H1 (cell line): ENCODE results near the gene HMOX2. TPM values are rescaled to one million over a fixed set of nuclear protein-coding genes. Genes with fewer than 3 reads are reported as not detected.

ENCODE experiments used
- CTCF ChIA-PET: fragments of 300-600 bp; sonication (Branson Sonifier 250); formaldehyde crosslinking; loops from one replicate; lab custom pipeline; 2021; ENCODE audit not compliant: partially characterized antibody; lab: Charles Lee
- POLR2A ChIA-PET: fragments of 300-600 bp; sonication (Branson Sonifier 250); formaldehyde crosslinking; loops from one replicate; lab custom pipeline; 2021; ENCODE audit warnings: inconsistent platforms; ENCODE audit not compliant: partially characterized antibody; lab: Charles Lee
- DNase-seq, 2 experiments: peaks; one replicate each; pipeline versions ENCODE4 v3.0.0 to v3.0.0-alpha.2; 2010 to 2022; ENCODE audit warnings: low spot score in 2 of 2, low read depth in 1 of 2, mixed read lengths in 1 of 2
- FAIRE-seq: peaks from 2 replicates; lab custom pipeline; 2011; peaks lifted over from hg19 to GRCh38; lab: Jason Lieb, UNC
- H2AFZ ChIP-seq: 2 replicates; pipeline ENCODE4 v1.8.1; 2012; ENCODE audit warnings: low read length, inconsistent platforms
- H2AK5ac ChIP-seq: 2 replicates; pipeline ENCODE4 v1.6.1; 2013; ENCODE audit warnings: low read depth, low read length
- H2BK120ac ChIP-seq: replicated peaks from 2 replicates; pipeline ENCODE3; 2013; ENCODE audit warnings: low read depth, low read length, inconsistent platforms
- H2BK12ac ChIP-seq: 2 replicates; pipeline ENCODE4 v1.6.1; 2013; ENCODE audit warnings: low read depth, low read length
- H2BK15ac ChIP-seq: 2 replicates; pipeline ENCODE4 v1.6.1; 2013; ENCODE audit warnings: low read length
- H2BK20ac ChIP-seq: 2 replicates; pipeline ENCODE4 v1.6.1; 2013; ENCODE audit warnings: low read length
- H2BK5ac ChIP-seq: 2 replicates; pipeline ENCODE4 v1.6.1; 2013; ENCODE audit warnings: low read depth, low read length
- H3K14ac ChIP-seq: 2 replicates; pipeline ENCODE4 v1.6.1; 2013; ENCODE audit warnings: inconsistent platforms; ENCODE audit not compliant: insufficient read length
- H3K18ac ChIP-seq: 2 replicates; pipeline ENCODE4 v1.6.1; 2013; ENCODE audit warnings: low read length; ENCODE audit errors: extremely low read depth
- H3K23ac ChIP-seq: 2 replicates; pipeline ENCODE4 v1.6.1; 2013; ENCODE audit warnings: inconsistent platforms; ENCODE audit not compliant: insufficient read length
- H3K23me2 ChIP-seq: 2 replicates; pipeline ENCODE4 v1.6.1; 2013; ENCODE audit warnings: low read depth, low read length
- H3K27ac ChIP-seq: 2 replicates; pipeline ENCODE4 v1.6.1; 2011; ENCODE audit warnings: low read depth, low read length, inconsistent platforms
- H3K27me3 ChIP-seq, 4 experiments: replicated peaks in 1 of 4; 1 replicate in 1 of 4; 2 replicates in 3 of 4; pipeline versions ENCODE4 v1.6.1 to v1.8.1; 2011 to 2013; ENCODE audit warnings: low read length in 3 of 4, mild to moderate bottlenecking in 3 of 4, inconsistent platforms in 2 of 4, mixed read lengths in 2 of 4, moderate library complexity in 1 of 4; ENCODE audit not compliant: control insufficient read depth in 3 of 4, insufficient read depth in 3 of 4; ENCODE audit errors: extremely low read depth in 1 of 4
- H3K36me3 ChIP-seq, 4 experiments: 2 replicates each; pipeline versions ENCODE4 v1.6.1 to v1.8.1; 2011 to 2013; ENCODE audit warnings: mild to moderate bottlenecking in 4 of 4, low read length in 3 of 4, moderate library complexity in 2 of 4, control low read depth in 1 of 4, inconsistent platforms in 1 of 4; ENCODE audit not compliant: insufficient read depth in 4 of 4, control insufficient read depth in 2 of 4
- H3K4ac ChIP-seq: replicated peaks from 2 replicates; pipeline ENCODE3; 2013; ENCODE audit warnings: low read length, low read depth, mixed read lengths, inconsistent platforms; ENCODE audit not compliant: insufficient read length
- H3K4me1 ChIP-seq, 4 experiments: replicated peaks in 1 of 4; 1 replicate in 1 of 4; 2 replicates in 3 of 4; pipeline versions ENCODE4 v1.6.1 to v1.8.1; 2011 to 2013; ENCODE audit warnings: low read length in 3 of 4, inconsistent platforms in 2 of 4, mixed read lengths in 1 of 4; ENCODE audit not compliant: insufficient read depth in 4 of 4, control insufficient read depth in 3 of 4
- H3K4me2 ChIP-seq, 2 experiments: 2 replicates each; pipeline versions ENCODE4 v1.6.1 to v1.8.1; 2011 to 2013; ENCODE audit warnings: low read depth in 2 of 2, low read length in 2 of 2, control low read depth in 1 of 2, inconsistent platforms in 1 of 2, mild to moderate bottlenecking in 1 of 2; ENCODE audit not compliant: insufficient read depth in 1 of 2
- H3K4me3 ChIP-seq, 4 experiments: fragments of 200-600, 300-600 bp in 1 of 4; sonication (generic), shearing (Covaris generic), sonication (Bioruptor Twin) in 1 of 4; 2 replicates each; pipeline versions ENCODE4 v1.5.1 to v1.8.1; 2011 to 2016; ENCODE audit warnings: low read length in 4 of 4, low read depth in 3 of 4, control low read depth in 2 of 4, inconsistent platforms in 2 of 4, mild to moderate bottlenecking in 2 of 4, mixed read lengths in 1 of 4, moderate library complexity in 1 of 4; ENCODE audit not compliant: insufficient read depth in 2 of 4; ENCODE audit errors: extremely low read depth in 1 of 4
- H3K56ac ChIP-seq: replicated peaks from 2 replicates; pipeline ENCODE3; 2013; ENCODE audit warnings: low read depth, mild to moderate bottlenecking, mixed read lengths, low read length, inconsistent platforms; ENCODE audit not compliant: insufficient read length
- H3K79me1 ChIP-seq: 2 replicates; pipeline ENCODE4 v1.6.1; 2013; ENCODE audit warnings: low read depth, low read length, control low read depth
- H3K79me2 ChIP-seq, 2 experiments: 2 replicates each; pipeline versions ENCODE4 v1.6.1 to v1.8.1; 2012 to 2013; ENCODE audit warnings: low read length in 2 of 2, mild to moderate bottlenecking in 2 of 2, inconsistent platforms in 1 of 2; ENCODE audit not compliant: insufficient read depth in 2 of 2, control insufficient read depth in 1 of 2
- H3K9ac ChIP-seq, 4 experiments: replicated peaks in 1 of 4; 1 replicate in 1 of 4; 2 replicates in 3 of 4; pipeline versions ENCODE4 v1.6.1 to v1.8.1; 2011 to 2013; ENCODE audit warnings: low read depth in 3 of 4, low read length in 3 of 4, control low read depth in 2 of 4, mild to moderate bottlenecking in 2 of 4, moderate library complexity in 2 of 4, inconsistent platforms in 1 of 4; ENCODE audit errors: extremely low read depth in 1 of 4
- H3K9me3 ChIP-seq, 2 experiments: 2 replicates each; pipeline versions ENCODE4 v1.6.1 to v1.8.1; 2012 to 2013; ENCODE audit warnings: mild to moderate bottlenecking in 2 of 2, moderate library complexity in 2 of 2, control low read depth in 1 of 2, inconsistent platforms in 1 of 2, low read depth in 1 of 2, low read length in 1 of 2, mixed read lengths in 1 of 2; ENCODE audit not compliant: insufficient read depth in 2 of 2
- H4K20me1 ChIP-seq, 2 experiments: replicated peaks in 1 of 2; 2 replicates each; pipeline versions ENCODE3 to v1.8.1; 2011 to 2013; ENCODE audit warnings: inconsistent platforms in 2 of 2, low read length in 2 of 2, mild to moderate bottlenecking in 1 of 2; ENCODE audit not compliant: insufficient read depth in 2 of 2, control insufficient read depth in 1 of 2
- H4K5ac ChIP-seq: 2 replicates; pipeline ENCODE4 v1.6.1; 2013; ENCODE audit warnings: low read length, low read depth, mixed read lengths, inconsistent platforms; ENCODE audit not compliant: insufficient read length
- H4K8ac ChIP-seq: 2 replicates; pipeline ENCODE4 v1.8.0; 2013; ENCODE audit warnings: mild to moderate bottlenecking, moderate library complexity, low read length, inconsistent platforms; ENCODE audit not compliant: insufficient read depth; ENCODE audit errors: extremely low read depth
- H4K91ac ChIP-seq: replicated peaks from 2 replicates; pipeline ENCODE3; 2013; ENCODE audit warnings: low read length, mixed read lengths, inconsistent platforms; ENCODE audit not compliant: insufficient read length
- POU5F1 ChIP-seq: IDR thresholded peaks from 2 replicates; pipeline ENCODE4 v1.6.1; 2011; ENCODE audit warnings: low read depth, mild to moderate bottlenecking, low read length, moderate library complexity
- RXRA ChIP-seq: IDR thresholded peaks from 2 replicates; pipeline ENCODE4 v1.6.1; 2011; ENCODE audit warnings: low read depth, mild to moderate bottlenecking, low read length, moderate library complexity; ENCODE audit not compliant: insufficient read depth
- SAP30 ChIP-seq: fragments of 300-600 bp; sonication (generic); IDR thresholded peaks from 2 replicates; pipeline ENCODE4 v1.7.1; 2012; ENCODE audit warnings: low read length, moderate library complexity, mild to moderate bottlenecking, inconsistent platforms; ENCODE audit not compliant: insufficient read depth, insufficient replicate concordance
- SIN3A ChIP-seq, 2 experiments: IDR thresholded peaks in 1 of 2; conservative IDR thresholded peaks in 1 of 2; 2 replicates each; pipeline ENCODE4 v1.6.1; 2011 to 2012; ENCODE audit warnings: low read length in 2 of 2, improper control_type of control experiment in 1 of 2, low read depth in 1 of 2, mild to moderate bottlenecking in 1 of 2
- SP4 ChIP-seq: IDR thresholded peaks from 2 replicates; pipeline ENCODE4 v1.6.1; 2012; ENCODE audit warnings: low read length, inconsistent platforms
- TBP ChIP-seq: IDR thresholded peaks from 2 replicates; pipeline ENCODE4 v1.6.1; 2011; ENCODE audit warnings: low read depth, low read length, improper control_type of control experiment
- polyA plus RNA-seq, 7 experiments: library from polyadenylated mRNA; depleted of rRNA in 3 of 7; stranded (reverse) in 5 of 7; unstranded in 2 of 7; fragments of >200 nt in 5 of 7; fragments of 200-250 nt in 2 of 7; gene quantifications; 1 replicate in 5 of 7; 2 replicates in 1 of 7; 4 replicates in 1 of 7; pipeline versions ENCODE4 v1.2.1 to v1.2.3, GENCODE V29; 2011 to 2013; ENCODE audit warnings: missing spikeins in 2 of 7, mixed read lengths in 2 of 7
- total RNA-seq: library from RNA; stranded (reverse); fragmentation: NEBNext Ultra II Directional; extraction: Animal tissue kit (Norgen Biotek cat#: 25700); gene quantifications from 2 replicates; pipeline ENCODE4 v1.2.1, GENCODE V29; 2021

The HMOX2 gene
- total and polyA plus RNA-seq, 2 of the 8 experiments (the other 6 are each of a cell fraction or from before 2014, with no cell fraction given) = 36.5 to 48.4 TPM

GRCh38 chr16:4524571-4524970 lies 48.4 kb downstream of the HMOX2 start:
- peaks cover 3 to 18% of the 10 kb centered on the region in 2 experiments; a peak in 2 of 4 replicates for H3K79me2 ChIP-seq
- TF ChIP-seq SP4 (no peak), SAP30 (no peak), POU5F1 (no peak), SIN3A (conservative IDR thresholded peaks at IDR 0.05 in 1 of 2, IDR thresholded peaks at IDR 0.05 in 1 of 2; ENCODE audit: low read depth in 1 of 2, low read length in 2 of 2) (no peak), TBP (no peak), RXRA (no peak)
- TF ChIP-seq, all 59 proteins: peak for 0
- Histone ChIP-seq H3K4me1 (peaks cover 4 to 25% (median 21%) of the 10 kb centered on the region in 4 experiments), H3K9me3 (no peaks in the 10 kb centered on the region), H3K23ac (no peak overlapping the region), H2BK20ac (no peak overlapping the region), H3K4ac (no peak overlapping the region), H2BK5ac (no peak overlapping the region), H4K20me1 (peaks cover 0 to 11% of the 10 kb centered on the region in 2 experiments), H3K56ac (no peak overlapping the region), H2AFZ (no peak overlapping the region), H4K91ac (no peak overlapping the region), H2AK5ac (no peak overlapping the region), H4K5ac (no peak overlapping the region), H4K8ac (no peak overlapping the region), H3K4me3 (no peak overlapping the region), H3K27ac (no peak overlapping the region), H2BK120ac (no peak overlapping the region), H3K9ac (no peak overlapping the region), H3K27me3 (no peaks in the 10 kb centered on the region), H2BK15ac (peak overlapping the region; percentile 83; the same call in 1 of the 2 replicates), H3K18ac (no peak overlapping the region), H2BK12ac (no peak overlapping the region), H3K23me2 (no peaks in the 10 kb centered on the region; the same call in 1 of the 2 replicates), H3K4me2 (no peak overlapping the region), H3K79me1 (peaks cover 5% of the 10 kb centered on the region), H3K36me3 (no peaks in the 10 kb centered on the region), H3K14ac (no peak overlapping the region)
- ChIA-PET CTCF (interaction anchor here (1.0 to 35.4 kb wide), 8 partner anchors 15 to 126 kb away, joined by 3 to 968 read pairs (median 6); partner anchors contain the start of genes C16orf96, CDIP1 and MGRN1), POLR2A (interaction anchor here (1.0 to 2.6 kb wide), 7 partner anchors 9 to 92 kb away, joined by 3 to 11 read pairs (median 4); partner anchors contain the start of gene CDIP1)
- FAIRE-seq = no peak
- DNase-seq = no peak
